Activated CD4-positive, alpha-beta memory T cell treated with anti-CD3 and anti-CD28 coated beads for 36 hours (primary cell): ENCODE data around the gene ANG. TPM values are rescaled to one million over a fixed set of nuclear protein-coding genes. Genes with fewer than 3 reads are reported as not detected.
"Not testable (repeated sequence)": the region's sequence is repeated elsewhere in the genome, so short reads cannot be mapped to it uniquely, and the experiment has no call there.

Experiments
- CTCF ChIA-PET: fragments of 350-600 bp; sonication (Branson Sonifier 250); formaldehyde crosslinking; loops from one replicate; lab custom pipeline; 2021; ENCODE audit warnings: antibody characterized with exemption, inconsistent platforms; lab: Charles Lee
- POLR2A ChIA-PET: fragments of 350-600 bp; sonication (Branson Sonifier 250); formaldehyde crosslinking; loops from one replicate; lab custom pipeline; 2021; ENCODE audit warnings: antibody characterized with exemption; lab: Charles Lee
- DNase-seq: peaks from one replicate; pipeline ENCODE4 v3.0.0-alpha.2; 2020
- H3K27ac Mint-ChIP-seq: one replicate; pipeline ENCODE4 v1.8.0; 2021; ENCODE audit warnings: mixed read lengths
- H3K27me3 Mint-ChIP-seq: one replicate; pipeline ENCODE4 v1.8.0; 2021; ENCODE audit warnings: mixed read lengths
- H3K36me3 Mint-ChIP-seq: one replicate; pipeline ENCODE4 v1.8.0; 2021; ENCODE audit warnings: mixed read lengths
- H3K4me1 Mint-ChIP-seq: one replicate; pipeline ENCODE4 v1.8.0; 2021; ENCODE audit warnings: low read depth, mixed read lengths
- H3K4me3 Mint-ChIP-seq: one replicate; pipeline ENCODE4 v1.8.0; 2021; ENCODE audit warnings: mild to moderate bottlenecking, mixed read lengths
- H3K9me3 Mint-ChIP-seq: one replicate; pipeline ENCODE4 v1.8.0; 2021; ENCODE audit warnings: mixed read lengths
- intact Hi-C: fragments of 100-400 bp; cut with micrococcal nuclease; formaldehyde crosslinking; loops from one replicate; pipeline ENCODE4 v1.15.1; 2023
- total RNA-seq, 2 experiments: library from RNA; stranded (reverse); gene quantifications; one replicate each; pipeline ENCODE4 v1.2.3, GENCODE V29; 2021

ANG gene
- total RNA-seq, 2 experiments from 2014 or later, result 1.1 to 2.0 TPM

GRCh38 chr14:20659336-20659735 lies 29.2 kb upstream of the ANG start:
- no peak for DNase-seq
- intact Hi-C loops, result no loop called here
- ChIA-PET CTCF (interaction anchor here (1.0 to 10.7 kb wide), 3 partner anchors 21 to 34 kb away, joined by 4 to 129 read pairs (median 30); no protein-coding TSS in a partner anchor), POLR2A (interaction anchor here (1.6 kb wide), 1 partner anchor 22 kb away, joined by 3 read pairs; no protein-coding TSS in a partner anchor)
- no peaks in the 10 kb centered on the region for H3K36me3 Mint-ChIP-seq
- H3K9me3 Mint-ChIP-seq, result no peaks in the 10 kb centered on the region
- peaks cover 28% of the 10 kb centered on the region for H3K27me3 Mint-ChIP-seq
- H3K4me1 Mint-ChIP-seq, result peaks cover 25% of the 10 kb centered on the region
- no peak overlapping the region for H3K4me3 Mint-ChIP-seq
- H3K27ac Mint-ChIP-seq, result no peak overlapping the region

GRCh38 chr14:20659813-20660395 lies 28.7 kb upstream of the ANG start:
- Mint-ChIP-seq H3K27ac (no peak overlapping the region), H3K27me3 (peaks cover 25% of the 10 kb centered on the region), H3K9me3 (no peaks in the 10 kb centered on the region), H3K4me1 (peaks cover 23% of the 10 kb centered on the region), H3K4me3 (no peak overlapping the region), H3K36me3 (no peaks in the 10 kb centered on the region)
- no peak for DNase-seq
- intact Hi-C loops, result no loop called here
- POLR2A ChIA-PET, result interaction anchor here (1.6 kb wide), 1 partner anchor 22 kb away, joined by 3 read pairs; no protein-coding TSS in a partner anchor
- CTCF ChIA-PET, result interaction anchor here (1.0 to 10.7 kb wide), 3 partner anchors 21 to 34 kb away, joined by 4 to 129 read pairs (median 30); no protein-coding TSS in a partner anchor

- CTCF ChIA-PET, result interaction anchor here (3.1 to 10.7 kb wide), 3 partner anchors 9 to 32 kb away, joined by 10 to 129 read pairs (median 72); partner anchors contain the start of gene RNASE4
Measured at GRCh38 chr14:20661197-20661596, 27.4 kb upstream of the ANG start.

GRCh38 chr14:20662968-20663732 lies 25.4 kb upstream of the ANG start:
- Mint-ChIP-seq H3K27me3 (peaks cover under 1% of the 10 kb centered on the region), H3K27ac (peak overlapping the region; percentile 62), H3K9me3 (no peaks in the 10 kb centered on the region), H3K36me3 (no peaks in the 10 kb centered on the region), H3K4me3 (peak overlapping the region; percentile 74), H3K4me1 (peaks cover 25% of the 10 kb centered on the region)
- DNase-seq, result peak; percentile 93
- ChIA-PET CTCF (interaction anchor here (0.6 to 10.7 kb wide), 7 partner anchors 11 to 195 kb away, joined by 3 to 129 read pairs (median 5); partner anchors contain the start of gene RNASE4), POLR2A (interaction anchor here (1.1 to 1.4 kb wide), 2 partner anchors 10 to 18 kb away, joined by 5 read pairs; no protein-coding TSS in a partner anchor)
- intact Hi-C loops, result loop anchor here (1.0 to 2.0 kb wide), 4 partner anchors 18 to 50 kb away; no protein-coding TSS in a partner anchor

More at GRCh38 chr14:20661197-20661596, 27.4 kb upstream of the ANG start:
- Mint-ChIP-seq H3K4me1 (peaks cover 23% of the 10 kb centered on the region), H3K9me3 (no peaks in the 10 kb centered on the region), H3K27me3 (peaks cover 13% of the 10 kb centered on the region), H3K36me3 (no peaks in the 10 kb centered on the region), H3K27ac (no peak overlapping the region), H3K4me3 (no peak overlapping the region)
- intact Hi-C loops, result no loop called here
- POLR2A ChIA-PET, result interaction anchor here (0.8 kb wide), 1 partner anchor 21 kb away, joined by 3 read pairs; no protein-coding TSS in a partner anchor
- no peak for DNase-seq

- H3K27me3 Mint-ChIP-seq, H3K27ac Mint-ChIP-seq, DNase-seq, POLR2A ChIA-PET, intact Hi-C loops, H3K36me3 Mint-ChIP-seq, H3K4me3 Mint-ChIP-seq, H3K9me3 Mint-ChIP-seq: not testable (repeated sequence)
- peaks cover 32% of the 10 kb centered on the region for H3K4me1 Mint-ChIP-seq
- CTCF ChIA-PET, result interaction anchor here (5.8 to 10.7 kb wide), 2 partner anchors 16 to 27 kb away, joined by 72 to 129 read pairs; partner anchors contain the start of gene RNASE4
Measured at GRCh38 chr14:20666400-20666961, 22.1 kb upstream of the ANG start.

- no peaks in the 10 kb centered on the region for H3K27me3 Mint-ChIP-seq
- H3K36me3 Mint-ChIP-seq, result no peaks in the 10 kb centered on the region
- POLR2A ChIA-PET, result interaction anchor here (2.6 kb wide), 1 partner anchor 13 kb away, joined by 8 read pairs; no protein-coding TSS in a partner anchor
- DNase-seq, result peak; percentile 46
- peak overlapping the region; percentile 74 for H3K27ac Mint-ChIP-seq
- CTCF ChIA-PET, result interaction anchor here (0.6 to 2.3 kb wide), 5 partner anchors 11 to 37 kb away, joined by 3 to 15 read pairs (median 4); no protein-coding TSS in a partner anchor
- no peaks in the 10 kb centered on the region for H3K9me3 Mint-ChIP-seq
- peaks cover 26% of the 10 kb centered on the region for H3K4me1 Mint-ChIP-seq
- no peak overlapping the region for H3K4me3 Mint-ChIP-seq
- intact Hi-C loops, result loop anchor here (1.0 kb wide), 2 partner anchors 13 to 24 kb away; no protein-coding TSS in a partner anchor
Measured at GRCh38 chr14:20667957-20668356, 20.6 kb upstream of the ANG start.

GRCh38 chr14:20668969-20669368 lies 19.6 kb upstream of the ANG start:
- H3K27me3 Mint-ChIP-seq, result no peaks in the 10 kb centered on the region
- H3K36me3 Mint-ChIP-seq, result no peaks in the 10 kb centered on the region
- intact Hi-C loops, result loop anchor here (1.0 kb wide), 2 partner anchors 12 to 23 kb away; no protein-coding TSS in a partner anchor
- no peak for DNase-seq
- H3K27ac Mint-ChIP-seq, result no peak overlapping the region
- ChIA-PET CTCF (interaction anchor here (1.1 to 2.3 kb wide), 5 partner anchors 12 to 29 kb away, joined by 3 to 15 read pairs (median 4); no protein-coding TSS in a partner anchor), POLR2A (interaction anchor here (2.6 kb wide), 1 partner anchor 12 kb away, joined by 8 read pairs; no protein-coding TSS in a partner anchor)
- H3K4me3 Mint-ChIP-seq, result no peak overlapping the region
- H3K4me1 Mint-ChIP-seq, result peaks cover 18% of the 10 kb centered on the region
- H3K9me3 Mint-ChIP-seq, result no peaks in the 10 kb centered on the region

GRCh38 chr14:20671597-20672283 lies 16.8 kb upstream of the ANG start:
- Mint-ChIP-seq H3K27ac (no peak overlapping the region), H3K36me3 (no peaks in the 10 kb centered on the region), H3K27me3 (no peaks in the 10 kb centered on the region), H3K4me3 (no peak overlapping the region), H3K9me3 (no peaks in the 10 kb centered on the region), H3K4me1 (peaks cover 26% of the 10 kb centered on the region)
- CTCF ChIA-PET, result no interaction called here
- POLR2A ChIA-PET, result no interaction called here
- intact Hi-C loops, result no loop called here
- DNase-seq, result no peak

GRCh38 chr14:20675669-20676068 lies 12.9 kb upstream of the ANG start:
- DNase-seq, result peak; percentile 43
- Mint-ChIP-seq H3K9me3 (no peaks in the 10 kb centered on the region), H3K4me3 (no peak overlapping the region), H3K36me3 (no peaks in the 10 kb centered on the region), H3K27me3 (no peaks in the 10 kb centered on the region), H3K4me1 (peaks cover 20% of the 10 kb centered on the region), H3K27ac (no peak overlapping the region)
- intact Hi-C loops, result no loop called here
- ChIA-PET POLR2A (no interaction called here), CTCF (interaction anchor here (1.3 to 1.6 kb wide), 2 partner anchors 15 to 65 kb away, joined by 3 to 4 read pairs; no protein-coding TSS in a partner anchor)

- H3K4me3 Mint-ChIP-seq, result no peak overlapping the region
Measured at GRCh38 chr14:20676072-20676471, 12.5 kb upstream of the ANG start.

More at GRCh38 chr14:20676072-20676471, 12.5 kb upstream of the ANG start:
- H3K9me3 Mint-ChIP-seq, result no peaks in the 10 kb centered on the region
- no peaks in the 10 kb centered on the region for H3K36me3 Mint-ChIP-seq
- ChIA-PET POLR2A (no interaction called here), CTCF (interaction anchor here (1.6 kb wide), 1 partner anchor 15 kb away, joined by 4 read pairs; no protein-coding TSS in a partner anchor)
- no peak for DNase-seq
- H3K27ac Mint-ChIP-seq, result no peak overlapping the region
- H3K27me3 Mint-ChIP-seq, result no peaks in the 10 kb centered on the region
- intact Hi-C loops, result no loop called here
- H3K4me1 Mint-ChIP-seq, result peaks cover 24% of the 10 kb centered on the region
